Activated effector memory CD4-positive, alpha-beta T cell treated with Interleukin-2 at 50 U/mL for 16 hours (primary cell): Measurements from ENCODE around the gene DLX5.

Experiments used
- DNase-seq: peaks from one replicate; pipeline ENCODE4 v3.0.0-alpha.2; 2020

The DLX5 gene

GRCh38 chr7:97017192-97018125 lies 7.2 kb downstream of the DLX5 start:
- DNase-seq, result no peak

GRCh38 chr7:97016381-97017191 lies 8.0 kb downstream of the DLX5 start:
- DNase-seq, result no peak

- no peak for DNase-seq
Measured at GRCh38 chr7:97015756-97016380, 8.8 kb downstream of the DLX5 start.

GRCh38 chr7:97015279-97015678 lies 9.4 kb downstream of the DLX5 start:
- DNase-seq, result no peak

- DNase-seq, result no peak
Measured at GRCh38 chr7:97014145-97014750, 10.4 kb downstream of the DLX5 start.

- DNase-seq, result no peak
Measured at GRCh38 chr7:97013845-97014134, 10.8 kb downstream of the DLX5 start.

- no peak for DNase-seq
Measured at GRCh38 chr7:97013134-97013844, 11.3 kb downstream of the DLX5 start.

GRCh38 chr7:97012365-97013133 lies 12.1 kb downstream of the DLX5 start:
- DNase-seq, result no peak

GRCh38 chr7:97011536-97012364 lies 12.9 kb downstream of the DLX5 start:
- no peak for DNase-seq

- DNase-seq, result no peak
Measured at GRCh38 chr7:97011104-97011503, 13.5 kb downstream of the DLX5 start.

GRCh38 chr7:97009753-97010732 lies 14.6 kb downstream of the DLX5 start:
- no peak for DNase-seq

GRCh38 chr7:97008275-97008917 lies 16.2 kb downstream of the DLX5 start:
- DNase-seq, result no peak

- DNase-seq, result no peak
Measured at GRCh38 chr7:97007583-97007861, 17.1 kb downstream of the DLX5 start.

GRCh38 chr7:97006816-97007582 lies 17.6 kb downstream of the DLX5 start:
- DNase-seq, result no peak

GRCh38 chr7:97006055-97006815 lies 18.4 kb downstream of the DLX5 start:
- DNase-seq, result no peak

GRCh38 chr7:97005183-97006054 lies 19.2 kb downstream of the DLX5 start, which contains the start of gene DLX6:
DLX6 (plus strand) TSS chr7:97005553; CDS start chr7:97005978, 425 bp downstream.
- no peak for DNase-seq
